Measurements from ENCODE around the gene CDK15. TPM values are rescaled to one million over a fixed set of nuclear protein-coding genes. Genes with fewer than 3 reads are reported as not detected.
"Not testable (repeated sequence)": the region's sequence is repeated elsewhere in the genome, so short reads cannot be mapped to it uniquely, and the experiment has no call there.

Gene CDK15
- total RNA-seq, 1 experiment from 2014 or later, result not detected

GRCh38 chr2:201798252-201798913, 8.0 kb upstream of the CDK15 start:
- Histone ChIP-seq H3K79me2 (ENCODE audit: insufficient read depth, low read length) (no peaks in the 10 kb centered on the region), H3K27ac (ENCODE audit: low read depth, low read length) (no peak overlapping the region), H3K9ac (ENCODE audit: low read length) (no peak overlapping the region), H3K4me2 (ENCODE audit: low read length) (peak overlapping the region; percentile 52), H2AFZ (ENCODE audit: low read depth, low read length, poor library complexity, severe bottlenecking) (peak overlapping the region; percentile 87), H3K36me3 (ENCODE audit: control insufficient read depth in 1 of 2, insufficient read depth in 2 of 2, low read length in 2 of 2) (no peaks in the 10 kb centered on the region), H3K9me2 (ENCODE audit: insufficient read depth) (no peaks in the 10 kb centered on the region), H3K9me3 (ENCODE audit: control insufficient read depth in 1 of 2, insufficient read depth in 1 of 2, low read depth in 1 of 2, low read length in 2 of 2) (no peaks in the 10 kb centered on the region), H3K4me1 (ENCODE audit: control insufficient read depth in 1 of 2, insufficient read depth in 2 of 2, low read length in 2 of 2) (peaks cover 0 to 20% of the 10 kb centered on the region in 2 experiments; a peak in 2 of 4 replicates), H3K27me3 (ENCODE audit: insufficient read depth, low read length) (no peaks in the 10 kb centered on the region), H3K4me3 (replicated peaks in 1 of 2; ENCODE audit: low read depth in 1 of 2, low read length in 2 of 2) (0 out of 4 replicates have a peak overlapping the region, but pooled peaks of 1 of the 2 experiments have one; percentile 5), H4K20me1 (ENCODE audit: insufficient read depth) (no peaks in the 10 kb centered on the region)
- peak; percentile 49 for TF ChIP-seq FOSL1 (IDR thresholded peaks at IDR 0.05; ENCODE audit: low read depth)
- peak; percentile 24; the same call in 1 of the 2 replicates for TF ChIP-seq JUND (IDR thresholded peaks at IDR 0.05)
- peak; percentile 26; the same call in 1 of the 2 replicates for TF ChIP-seq SP1 (IDR thresholded peaks at IDR 0.05; ENCODE audit: low read depth)
- TF ChIP-seq, protein P1, sequence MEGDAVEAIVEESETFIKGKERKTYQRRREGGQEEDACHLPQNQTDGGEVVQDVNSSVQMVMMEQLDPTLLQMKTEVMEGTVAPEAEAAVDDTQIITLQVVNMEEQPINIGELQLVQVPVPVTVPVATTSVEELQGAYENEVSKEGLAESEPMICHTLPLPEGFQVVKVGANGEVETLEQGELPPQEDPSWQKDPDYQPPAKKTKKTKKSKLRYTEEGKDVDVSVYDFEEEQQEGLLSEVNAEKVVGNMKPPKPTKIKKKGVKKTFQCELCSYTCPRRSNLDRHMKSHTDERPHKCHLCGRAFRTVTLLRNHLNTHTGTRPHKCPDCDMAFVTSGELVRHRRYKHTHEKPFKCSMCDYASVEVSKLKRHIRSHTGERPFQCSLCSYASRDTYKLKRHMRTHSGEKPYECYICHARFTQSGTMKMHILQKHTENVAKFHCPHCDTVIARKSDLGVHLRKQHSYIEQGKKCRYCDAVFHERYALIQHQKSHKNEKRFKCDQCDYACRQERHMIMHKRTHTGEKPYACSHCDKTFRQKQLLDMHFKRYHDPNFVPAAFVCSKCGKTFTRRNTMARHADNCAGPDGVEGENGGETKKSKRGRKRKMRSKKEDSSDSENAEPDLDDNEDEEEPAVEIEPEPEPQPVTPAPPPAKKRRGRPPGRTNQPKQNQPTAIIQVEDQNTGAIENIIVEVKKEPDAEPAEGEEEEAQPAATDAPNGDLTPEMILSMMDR (IDR thresholded peaks at IDR 0.05 in 2 of 3, conservative IDR thresholded peaks at IDR 0.05 in 1 of 3; ENCODE audit: borderline replicate concordance in 1 of 3, insufficient read depth in 1 of 3, low read depth in 2 of 3, low read length in 2 of 3), result no peak
- POLR2A ChIA-PET, result no interaction called here
- CTCF ChIA-PET, result interaction anchor here (0.8 kb wide), 1 partner anchor 9 kb away, joined by 3 read pairs; no protein-coding TSS in a partner anchor
- ATAC-seq, result peak; percentile 56; the same call in 1 of the 2 replicates
- BruUV-seq (replicated peaks), result no TSS peak
- no peak for DNase-seq (ENCODE audit: low read depth, low spot score)
- intact Hi-C loops (cut with micrococcal nuclease), result loop anchor here (5.0 to 10.0 kb wide), 2 partner anchors 256 to 469 kb away; partner anchors contain the start of gene NOP58
- RAD21 ChIA-PET (ENCODE audit: low non-redundant PET in 1 of 2, low total read pairs in 2 of 2, uncharacterized antibody in 2 of 2, unreplicated experiment in 2 of 2), result no interaction called here

DNA sequence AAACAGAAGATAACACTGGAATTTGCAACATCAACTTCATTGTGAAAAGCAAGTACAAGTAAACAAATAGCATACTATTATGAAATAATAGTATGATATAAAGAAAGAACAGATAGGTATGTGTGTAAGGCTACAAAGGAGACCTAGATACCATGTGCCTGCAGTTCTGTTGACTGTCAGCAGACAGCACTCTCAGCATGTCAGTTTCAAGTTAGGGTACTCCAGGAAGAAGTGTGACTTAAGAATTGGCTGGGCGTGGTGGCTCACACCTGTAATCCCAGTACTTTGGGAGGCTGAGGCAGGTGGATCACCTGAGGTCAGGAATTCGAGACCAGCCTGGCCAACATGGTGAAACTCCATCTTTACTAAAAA, 7.4 kb upstream of the CDK15 start:
- H3K9ac ChIP-seq (ENCODE audit: low read length); H3K27ac ChIP-seq (ENCODE audit: low read depth, low read length); RAD21 ChIA-PET (ENCODE audit: low non-redundant PET in 1 of 2, low total read pairs in 2 of 2, uncharacterized antibody in 2 of 2, unreplicated experiment in 2 of 2); BruUV-seq (replicated peaks); H3K79me2 ChIP-seq (ENCODE audit: insufficient read depth, low read length); H3K36me3 ChIP-seq (ENCODE audit: control insufficient read depth in 1 of 2, insufficient read depth in 2 of 2, low read length in 2 of 2); H3K27me3 ChIP-seq (ENCODE audit: insufficient read depth, low read length); H3K9me3 ChIP-seq (ENCODE audit: control insufficient read depth in 1 of 2, insufficient read depth in 1 of 2, low read depth in 1 of 2, low read length in 2 of 2); POLR2A ChIA-PET; H4K20me1 ChIP-seq (ENCODE audit: insufficient read depth); H3K4me3 ChIP-seq (replicated peaks in 1 of 2; ENCODE audit: low read depth in 1 of 2, low read length in 2 of 2); CTCF ChIA-PET; H3K9me2 ChIP-seq (ENCODE audit: insufficient read depth): not testable (repeated sequence)
- DNase-seq (ENCODE audit: low read depth, low spot score), result peak; percentile 23
- Histone ChIP-seq H3K4me1 (ENCODE audit: control insufficient read depth in 1 of 2, insufficient read depth in 2 of 2, low read length in 2 of 2) (peaks cover 0 to 20% of the 10 kb centered on the region in 2 experiments; a peak in 2 of 4 replicates), H2AFZ (ENCODE audit: low read depth, low read length, poor library complexity, severe bottlenecking) (peak overlapping the region; percentile 87), H3K4me2 (ENCODE audit: low read length) (peak overlapping the region; percentile 52)
- intact Hi-C loops (cut with micrococcal nuclease), result loop anchor here (5.0 to 10.0 kb wide), 2 partner anchors 256 to 468 kb away; partner anchors contain the start of gene NOP58
- peak; percentile 54 for ATAC-seq
- TF ChIP-seq, protein P1 (IDR thresholded peaks at IDR 0.05 in 2 of 3, conservative IDR thresholded peaks at IDR 0.05 in 1 of 3; ENCODE audit: borderline replicate concordance in 1 of 3, insufficient read depth in 1 of 3, low read depth in 2 of 3, low read length in 2 of 3), result peak in 2 of 3 experiments; percentile 31 to 33; a peak in 2 of 6 replicates
- TF ChIP-seq RAD21 (IDR thresholded peaks at IDR 0.05; ENCODE audit: low read depth), result peak; percentile 60

All from HCT116 (cell line).